ENCODE data around the gene ARL6IP1.
A peak's percentile ranks its signal among the peaks of the same experiment; 100 is the strongest.

The ARL6IP1 gene

GRCh38 chr16:18802767-18803343 lies 1.5 kb upstream of the ARL6IP1 start:
- Histone ChIP-seq H3K4me3 (ENCODE audit: control insufficient read depth in 1 of 7, extremely low read depth in 1 of 7, insufficient read depth in 4 of 7, low read depth in 2 of 7, low read length in 6 of 7) (no peak overlapping the region), H3K9me3 (ENCODE audit: control extremely low read depth in 1 of 5, control insufficient read depth in 4 of 5, insufficient read depth in 2 of 5, low read depth in 1 of 5, low read length in 4 of 5) (no peaks in the 10 kb centered on the region), H3K27ac (ENCODE audit: insufficient read depth in 1 of 2, low read depth in 1 of 2, low read length in 2 of 2, poor library complexity in 1 of 2, severe bottlenecking in 2 of 2) (peak overlapping the region; percentile 68 to 88), H3K36me3 (ENCODE audit: control insufficient read depth in 4 of 4, insufficient read depth in 4 of 4, low read length in 3 of 4) (peaks cover 2 to 15% (median 5%) of the 10 kb centered on the region in 4 experiments), H3K27me3 (replicated peaks in 2 of 5; ENCODE audit: control insufficient read depth in 4 of 5, insufficient read depth in 5 of 5, low read length in 4 of 5) (no peaks in the 10 kb centered on the region), H3K4me1 (ENCODE audit: control extremely low read depth in 1 of 4, control insufficient read depth in 4 of 4, insufficient read depth in 4 of 4, low read length in 3 of 4) (peaks cover 35 to 64% (median 51%) of the 10 kb centered on the region in 4 experiments)
- WGBS (ENCODE audit: insufficient coverage) = 94% methylated on average over 5 of the region's 16 CpGs
- POLR2A ChIA-PET = interaction anchor here (0.6 to 1.6 kb wide), 3 partner anchors 13 to 124 kb away, joined by 3 to 8 read pairs (median 4); partner anchors contain the start of gene RPS15A
- CTCF ChIA-PET = interaction anchor here (1.3 to 6.6 kb wide), 8 partner anchors 8 to 167 kb away, joined by 3 to 56 read pairs (median 5); partner anchors contain the start of gene RPS15A
- no peak for DNase-seq

GRCh38 chr16:18800775-18801144 lies 589 bp downstream of the ARL6IP1 start:
- Histone ChIP-seq H3K4me3 (ENCODE audit: control insufficient read depth in 1 of 7, extremely low read depth in 1 of 7, insufficient read depth in 4 of 7, low read depth in 2 of 7, low read length in 6 of 7) (peak overlapping the region; percentile 71 to 96 (median 89)), H3K9me3 (ENCODE audit: control extremely low read depth in 1 of 5, control insufficient read depth in 4 of 5, insufficient read depth in 2 of 5, low read depth in 1 of 5, low read length in 4 of 5) (no peaks in the 10 kb centered on the region), H3K36me3 (ENCODE audit: control insufficient read depth in 4 of 4, insufficient read depth in 4 of 4, low read length in 3 of 4) (peaks cover 3 to 22% (median 12%) of the 10 kb centered on the region in 4 experiments), H3K27ac (ENCODE audit: insufficient read depth in 1 of 2, low read depth in 1 of 2, low read length in 2 of 2, poor library complexity in 1 of 2, severe bottlenecking in 2 of 2) (peak overlapping the region; percentile 84 to 95), H3K4me1 (ENCODE audit: control extremely low read depth in 1 of 4, control insufficient read depth in 4 of 4, insufficient read depth in 4 of 4, low read length in 3 of 4) (peaks cover 35 to 62% (median 50%) of the 10 kb centered on the region in 4 experiments), H3K27me3 (replicated peaks in 2 of 5; ENCODE audit: control insufficient read depth in 4 of 5, insufficient read depth in 5 of 5, low read length in 4 of 5) (no peaks in the 10 kb centered on the region)
- no peak for DNase-seq
- 0% methylated on average over 12 of the region's 15 CpGs for WGBS (ENCODE audit: insufficient coverage)
- CTCF ChIA-PET = interaction anchor here (1.1 to 6.6 kb wide), 4 partner anchors 9 to 16 kb away, joined by 3 to 56 read pairs (median 20); partner anchors contain the start of gene RPS15A
- POLR2A ChIA-PET = interaction anchor here (1.8 to 2.1 kb wide), 2 partner anchors 9 to 11 kb away, joined by 8 to 19 read pairs; partner anchors contain the start of gene RPS15A

DNA sequence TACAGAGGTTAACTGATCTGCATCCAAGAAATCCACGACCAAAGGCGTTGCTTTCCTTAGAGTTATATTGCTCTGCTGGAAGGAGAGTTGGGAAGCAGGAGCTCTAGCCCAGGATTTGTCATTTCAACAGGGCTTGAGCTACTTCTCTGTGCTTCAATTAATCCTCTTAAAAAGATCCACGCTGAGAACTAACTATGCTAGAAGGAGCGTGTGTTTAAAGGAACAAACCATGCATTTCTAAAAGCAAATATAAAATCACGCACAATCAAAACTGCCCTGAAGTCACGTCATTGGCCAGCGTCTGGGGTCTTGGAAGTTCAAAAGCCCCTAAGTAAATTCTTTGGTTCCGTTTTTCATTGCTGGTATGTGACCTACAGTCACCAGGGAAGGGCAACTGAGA lies 1.1 kb downstream of the ARL6IP1 start:
- 8% methylated on average over 5 of the region's 8 CpGs for WGBS (ENCODE audit: insufficient coverage)
- POLR2A ChIA-PET = interaction anchor here (1.8 to 2.1 kb wide), 2 partner anchors 8 to 10 kb away, joined by 8 to 19 read pairs; partner anchors contain the start of gene RPS15A
- CTCF ChIA-PET = interaction anchor here (0.9 to 4.8 kb wide), 5 partner anchors 9 to 17 kb away, joined by 3 to 34 read pairs (median 4); partner anchors contain the start of gene RPS15A
- H3K4me3 ChIP-seq (ENCODE audit: control insufficient read depth in 1 of 7, extremely low read depth in 1 of 7, insufficient read depth in 4 of 7, low read depth in 2 of 7, low read length in 6 of 7) = peak overlapping the region in 6 of 7 experiments; percentile 84 to 96 (median 92)
- peak overlapping the region; percentile 84 to 95 for H3K27ac ChIP-seq (ENCODE audit: insufficient read depth in 1 of 2, low read depth in 1 of 2, low read length in 2 of 2, poor library complexity in 1 of 2, severe bottlenecking in 2 of 2)
- no peaks in the 10 kb centered on the region for H3K9me3 ChIP-seq (ENCODE audit: control extremely low read depth in 1 of 5, control insufficient read depth in 4 of 5, insufficient read depth in 2 of 5, low read depth in 1 of 5, low read length in 4 of 5)
- peaks cover 35 to 57% (median 48%) of the 10 kb centered on the region in 4 experiments for H3K4me1 ChIP-seq (ENCODE audit: control extremely low read depth in 1 of 4, control insufficient read depth in 4 of 4, insufficient read depth in 4 of 4, low read length in 3 of 4)
- peak in 1 of 3 donors; percentile 40 for DNase-seq
- peaks cover 3 to 27% (median 15%) of the 10 kb centered on the region in 4 experiments for H3K36me3 ChIP-seq (ENCODE audit: control insufficient read depth in 4 of 4, insufficient read depth in 4 of 4, low read length in 3 of 4)
- no peaks in the 10 kb centered on the region for H3K27me3 ChIP-seq (replicated peaks in 2 of 5; ENCODE audit: control insufficient read depth in 4 of 5, insufficient read depth in 5 of 5, low read length in 4 of 5)

DNA sequence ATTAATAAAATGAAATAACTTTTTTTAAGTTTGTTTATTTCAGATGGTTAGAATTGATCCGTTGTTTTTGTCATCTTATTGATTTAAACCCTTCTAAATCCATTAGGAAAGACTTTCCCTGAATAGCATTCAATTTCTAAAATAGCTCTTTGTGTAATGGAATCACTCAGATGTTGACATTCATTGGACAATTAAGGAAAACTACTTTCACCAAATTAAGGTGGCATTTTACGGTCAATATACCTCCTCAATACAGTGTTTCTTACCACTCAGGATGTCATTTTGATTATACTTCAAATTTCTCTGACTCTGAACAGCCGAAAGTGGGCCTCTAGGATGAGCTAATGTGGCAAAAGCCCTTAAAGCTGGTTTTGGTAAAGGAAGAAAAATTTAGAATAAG lies 1.8 kb downstream of the ARL6IP1 start:
- Histone ChIP-seq H3K4me1 (ENCODE audit: control extremely low read depth in 1 of 4, control insufficient read depth in 4 of 4, insufficient read depth in 4 of 4, low read length in 3 of 4) (peaks cover 30 to 50% (median 41%) of the 10 kb centered on the region in 4 experiments), H3K9me3 (ENCODE audit: control extremely low read depth in 1 of 5, control insufficient read depth in 4 of 5, insufficient read depth in 2 of 5, low read depth in 1 of 5, low read length in 4 of 5) (no peaks in the 10 kb centered on the region), H3K36me3 (ENCODE audit: control insufficient read depth in 4 of 4, insufficient read depth in 4 of 4, low read length in 3 of 4) (peaks cover 8 to 31% (median 19%) of the 10 kb centered on the region in 4 experiments), H3K27ac (ENCODE audit: insufficient read depth in 1 of 2, low read depth in 1 of 2, low read length in 2 of 2, poor library complexity in 1 of 2, severe bottlenecking in 2 of 2) (peak overlapping the region in 1 of 2 experiments; percentile 95), H3K27me3 (replicated peaks in 2 of 5; ENCODE audit: control insufficient read depth in 4 of 5, insufficient read depth in 5 of 5, low read length in 4 of 5) (no peaks in the 10 kb centered on the region), H3K4me3 (ENCODE audit: control insufficient read depth in 1 of 7, extremely low read depth in 1 of 7, insufficient read depth in 4 of 7, low read depth in 2 of 7, low read length in 6 of 7) (peak overlapping the region in 6 of 7 experiments; percentile 17 to 96 (median 92))
- no peak for DNase-seq
- 100% methylated on average over 2 of the region's 3 CpGs for WGBS (ENCODE audit: insufficient coverage)
- CTCF ChIA-PET = interaction anchor here (0.9 to 4.8 kb wide), 4 partner anchors 8 to 18 kb away, joined by 3 to 34 read pairs (median 4); partner anchors contain the start of gene RPS15A
- POLR2A ChIA-PET = interaction anchor here (1.1 kb wide), 1 partner anchor 10 kb away, joined by 5 read pairs; the partner anchor contains the start of gene RPS15A

- POLR2A ChIA-PET = interaction anchor here (0.6 to 0.8 kb wide), 2 partner anchors 11 to 321 kb away, joined by 3 to 4 read pairs; no protein-coding TSS in a partner anchor
- no peaks in the 10 kb centered on the region for H3K9me3 ChIP-seq (ENCODE audit: control extremely low read depth in 1 of 5, control insufficient read depth in 4 of 5, insufficient read depth in 2 of 5, low read depth in 1 of 5, low read length in 4 of 5)
- CTCF ChIA-PET = no interaction called here
- no peak for DNase-seq
- H3K4me3 ChIP-seq (ENCODE audit: control insufficient read depth in 1 of 7, extremely low read depth in 1 of 7, insufficient read depth in 4 of 7, low read depth in 2 of 7, low read length in 6 of 7) = no peak overlapping the region
- no peak overlapping the region for H3K27ac ChIP-seq (ENCODE audit: insufficient read depth in 1 of 2, low read depth in 1 of 2, low read length in 2 of 2, poor library complexity in 1 of 2, severe bottlenecking in 2 of 2)
- 100% methylated on average over 1 of the region's 4 CpGs for WGBS (ENCODE audit: insufficient coverage)
- peaks cover 18 to 32% (median 24%) of the 10 kb centered on the region in 4 experiments for H3K4me1 ChIP-seq (ENCODE audit: control extremely low read depth in 1 of 4, control insufficient read depth in 4 of 4, insufficient read depth in 4 of 4, low read length in 3 of 4)
- no peaks in the 10 kb centered on the region for H3K27me3 ChIP-seq (replicated peaks in 2 of 5; ENCODE audit: control insufficient read depth in 4 of 5, insufficient read depth in 5 of 5, low read length in 4 of 5)
- H3K36me3 ChIP-seq (ENCODE audit: control insufficient read depth in 4 of 4, insufficient read depth in 4 of 4, low read length in 3 of 4) = peaks cover 15 to 44% (median 34%) of the 10 kb centered on the region in 4 experiments
These were observed 3.6 kb downstream of the ARL6IP1 start for GRCh38 chr16:18797746-18798145.

DNA sequence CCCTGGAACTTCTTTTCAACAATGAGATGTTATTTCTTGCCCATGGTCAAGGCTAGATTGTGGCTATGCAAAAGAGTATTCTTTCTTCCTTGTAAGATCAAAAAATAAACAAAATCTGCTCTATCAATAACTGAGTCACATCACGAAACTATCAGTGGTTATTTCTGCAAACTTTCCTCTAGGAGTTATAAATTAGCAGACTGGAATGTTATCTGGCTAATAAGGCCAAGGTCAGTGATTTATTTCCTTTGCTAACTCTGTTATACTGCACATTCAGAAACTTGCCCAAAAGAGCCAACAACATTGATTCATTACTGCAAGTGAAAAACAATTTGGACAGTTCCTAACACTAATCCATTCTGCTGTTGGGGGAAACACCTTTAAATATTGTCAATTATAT lies 5.0 kb downstream of the ARL6IP1 start:
- CTCF ChIA-PET = no interaction called here
- peaks cover 18 to 54% (median 39%) of the 10 kb centered on the region in 4 experiments for H3K36me3 ChIP-seq (ENCODE audit: control insufficient read depth in 4 of 4, insufficient read depth in 4 of 4, low read length in 3 of 4)
- POLR2A ChIA-PET = no interaction called here

More for the DNA sequence above, 5.0 kb downstream of the ARL6IP1 start:
- no peak for DNase-seq
- Histone ChIP-seq H3K4me1 (ENCODE audit: control extremely low read depth in 1 of 4, control insufficient read depth in 4 of 4, insufficient read depth in 4 of 4, low read length in 3 of 4) (peaks cover 10 to 22% (median 18%) of the 10 kb centered on the region in 4 experiments), H3K4me3 (ENCODE audit: control insufficient read depth in 1 of 7, extremely low read depth in 1 of 7, insufficient read depth in 4 of 7, low read depth in 2 of 7, low read length in 6 of 7) (no peak overlapping the region), H3K27me3 (replicated peaks in 2 of 5; ENCODE audit: control insufficient read depth in 4 of 5, insufficient read depth in 5 of 5, low read length in 4 of 5) (no peaks in the 10 kb centered on the region), H3K9me3 (ENCODE audit: control extremely low read depth in 1 of 5, control insufficient read depth in 4 of 5, insufficient read depth in 2 of 5, low read depth in 1 of 5, low read length in 4 of 5) (no peaks in the 10 kb centered on the region), H3K27ac (ENCODE audit: insufficient read depth in 1 of 2, low read depth in 1 of 2, low read length in 2 of 2, poor library complexity in 1 of 2, severe bottlenecking in 2 of 2) (no peak overlapping the region)
- no CpG with 5 or more reads among the region's 1 CpG for WGBS (ENCODE audit: insufficient coverage)
